OCI-LY7 (cell line): ENCODE results near the gene ART4. TPM values are rescaled to one million over a fixed set of nuclear protein-coding genes. Genes with fewer than 3 reads are reported as not detected.

ENCODE experiments used
- BruUV-seq: library from RNA; stranded (reverse); fragments of 400-500 nt; replicated peaks from 2 replicates; lab custom pipeline; 2021; lab: Mats Ljungman, UMichigan
- CTCF ChIA-PET: fragments of 300-600 bp; sonication (Branson Sonifier 250); formaldehyde crosslinking; loops from one replicate; lab custom pipeline; 2022; ENCODE audit warnings: antibody characterized with exemption; ENCODE audit not compliant: unreplicated experiment; lab: Charles Lee
- POLR2A ChIA-PET: fragments of 300-600 bp; sonication (Branson Sonifier 250); formaldehyde crosslinking; loops from one replicate; lab custom pipeline; 2022; ENCODE audit warnings: antibody characterized with exemption; lab: Charles Lee
- DNase-seq: peaks from one replicate; pipeline ENCODE4 v3.0.0-alpha.2; 2015; ENCODE audit warnings: low spot score
- H2AFZ ChIP-seq: fragments of 200-600 bp; sonication (generic), shearing (Covaris generic); 2 replicates; pipeline ENCODE4 v1.6.1; 2014; ENCODE audit warnings: mild to moderate bottlenecking, antibody characterized with exemption, low read length, moderate library complexity
- H3K27ac ChIP-seq: fragments of 200-600 bp; sonication (generic); 2 replicates; pipeline ENCODE4 v1.5.1; 2014; ENCODE audit warnings: mixed run types, low read depth, mild to moderate bottlenecking, moderate library complexity, low read length, inconsistent platforms; ENCODE audit not compliant: poor library complexity, severe bottlenecking
- H3K36me3 ChIP-seq: fragments of 200-600 bp; sonication (generic); 2 replicates; pipeline ENCODE4 v1.6.1; 2014; ENCODE audit warnings: mild to moderate bottlenecking, antibody characterized with exemption, low read length, moderate library complexity, mixed read lengths; ENCODE audit not compliant: insufficient read depth
- H3K4me1 ChIP-seq: fragments of 200-600 bp; sonication (generic); 2 replicates; pipeline ENCODE4 v1.5.1; 2014; ENCODE audit warnings: mild to moderate bottlenecking, low read length; ENCODE audit not compliant: insufficient read depth, poor library complexity, severe bottlenecking
- H3K4me2 ChIP-seq: fragments of 200-600 bp; sonication (generic); 2 replicates; pipeline ENCODE4 v1.6.1; 2014; ENCODE audit warnings: mild to moderate bottlenecking, low read length
- H3K4me3 ChIP-seq: fragments of 200-600 bp; sonication (generic); 2 replicates; pipeline ENCODE4 v1.5.1; 2014; ENCODE audit warnings: mild to moderate bottlenecking, low read depth, low read length; ENCODE audit not compliant: poor library complexity, severe bottlenecking
- H3K79me2 ChIP-seq: fragments of 200-600 bp; sonication (generic); 2 replicates; pipeline ENCODE4 v1.6.1; 2016; ENCODE audit warnings: low read depth, mild to moderate bottlenecking, low read length, moderate library complexity, mixed read lengths; ENCODE audit not compliant: insufficient read depth
- H3K9me2 ChIP-seq: fragments of 200-600 bp; sonication (generic); 2 replicates; pipeline ENCODE4 v1.6.1; 2016; ENCODE audit warnings: mild to moderate bottlenecking, low read length, mixed read lengths; ENCODE audit not compliant: insufficient read depth
- H3K9me3 ChIP-seq: fragments of 200-600 bp; sonication (generic); 2 replicates; pipeline ENCODE4 v1.6.1; 2014; ENCODE audit warnings: mild to moderate bottlenecking, mixed run types, low read length, mixed read lengths
- H4K20me1 ChIP-seq: fragments of 200-600 bp; sonication (generic); 2 replicates; pipeline ENCODE4 v1.6.1; 2014; ENCODE audit warnings: mild to moderate bottlenecking, antibody characterized with exemption, low read length, moderate library complexity, mixed read lengths; ENCODE audit not compliant: insufficient read depth
- EZH2phosphoT487 ChIP-seq: fragments of 200-600 bp; sonication (generic); IDR thresholded peaks from 2 replicates; pipeline ENCODE4 v1.6.1; 2018; ENCODE audit warnings: low read depth, borderline replicate concordance, mild to moderate bottlenecking, mixed run types, antibody characterized with exemption, low read length, moderate library complexity, mixed read lengths
- intact Hi-C: fragments of 100-400 bp; cut with micrococcal nuclease; formaldehyde crosslinking; loops from one replicate; pipeline ENCODE4 v1.10.0; 2022; ENCODE audit not compliant: unreplicated experiment
- total RNA-seq, 2 experiments: library from RNA; depleted of rRNA in 1 of 2; stranded (reverse); fragments of >200 nt in 1 of 2; shearing (Covaris generic) in 1 of 2; gene quantifications; 2 replicates each; pipeline ENCODE4 v1.2.3, GENCODE V29; 2014 to 2022
- TF ChIP-seq, protein P1 (sequence below): fragments of 200-600 bp; sonication (generic); conservative IDR thresholded peaks from 2 replicates; pipeline ENCODE4 v1.5.1; 2014; ENCODE audit warnings: mild to moderate bottlenecking, antibody characterized with exemption, low read length, moderate library complexity, mixed read lengths

Gene ART4
- total RNA-seq, 2 experiments from 2014 or later = not detected

DNA sequence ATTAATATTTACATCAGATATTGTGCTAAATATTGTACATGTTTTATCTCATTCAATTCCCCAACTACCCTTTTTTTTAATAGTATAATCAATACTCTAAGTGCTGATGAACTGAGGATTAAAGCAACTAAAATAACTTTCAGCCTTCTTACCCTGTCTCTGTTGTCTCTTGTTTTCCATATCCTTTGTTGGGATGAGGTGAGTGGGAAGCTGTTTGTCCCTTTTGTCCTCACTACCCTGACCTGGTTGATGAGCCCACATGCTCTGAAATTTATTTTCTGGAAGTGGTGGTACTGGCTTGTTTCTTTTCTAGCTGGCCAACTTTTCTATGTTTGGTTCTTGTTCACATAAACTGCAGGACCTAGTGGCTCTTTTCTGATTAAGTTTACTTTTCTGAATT, 9.6 kb upstream of the ART4 start:
- Histone ChIP-seq H3K9me2 (no peaks in the 10 kb centered on the region), H3K9me3 (peaks cover 6% of the 10 kb centered on the region; the same call in 1 of the 2 replicates), H3K4me3 (no peak overlapping the region), H3K36me3 (no peaks in the 10 kb centered on the region), H4K20me1 (no peaks in the 10 kb centered on the region), H3K4me2 (no peak overlapping the region), H2AFZ (no peak overlapping the region), H3K79me2 (no peaks in the 10 kb centered on the region), H3K27ac (no peak overlapping the region), H3K4me1 (peaks cover 22% of the 10 kb centered on the region)
- CTCF ChIA-PET = interaction anchor here (0.6 kb wide), 1 partner anchor 34 kb away, joined by 3 read pairs; no protein-coding TSS in a partner anchor
- intact Hi-C loops = no loop called here
- POLR2A ChIA-PET = interaction anchor here (0.6 to 3.0 kb wide), 6 partner anchors 34 to 463 kb away, joined by 3 to 13 read pairs (median 4); no protein-coding TSS in a partner anchor
- BruUV-seq = no TSS peak
- no peak for DNase-seq
- TF ChIP-seq, protein P1, sequence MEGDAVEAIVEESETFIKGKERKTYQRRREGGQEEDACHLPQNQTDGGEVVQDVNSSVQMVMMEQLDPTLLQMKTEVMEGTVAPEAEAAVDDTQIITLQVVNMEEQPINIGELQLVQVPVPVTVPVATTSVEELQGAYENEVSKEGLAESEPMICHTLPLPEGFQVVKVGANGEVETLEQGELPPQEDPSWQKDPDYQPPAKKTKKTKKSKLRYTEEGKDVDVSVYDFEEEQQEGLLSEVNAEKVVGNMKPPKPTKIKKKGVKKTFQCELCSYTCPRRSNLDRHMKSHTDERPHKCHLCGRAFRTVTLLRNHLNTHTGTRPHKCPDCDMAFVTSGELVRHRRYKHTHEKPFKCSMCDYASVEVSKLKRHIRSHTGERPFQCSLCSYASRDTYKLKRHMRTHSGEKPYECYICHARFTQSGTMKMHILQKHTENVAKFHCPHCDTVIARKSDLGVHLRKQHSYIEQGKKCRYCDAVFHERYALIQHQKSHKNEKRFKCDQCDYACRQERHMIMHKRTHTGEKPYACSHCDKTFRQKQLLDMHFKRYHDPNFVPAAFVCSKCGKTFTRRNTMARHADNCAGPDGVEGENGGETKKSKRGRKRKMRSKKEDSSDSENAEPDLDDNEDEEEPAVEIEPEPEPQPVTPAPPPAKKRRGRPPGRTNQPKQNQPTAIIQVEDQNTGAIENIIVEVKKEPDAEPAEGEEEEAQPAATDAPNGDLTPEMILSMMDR = no peak
- no peak for TF ChIP-seq EZH2phosphoT487

DNA sequence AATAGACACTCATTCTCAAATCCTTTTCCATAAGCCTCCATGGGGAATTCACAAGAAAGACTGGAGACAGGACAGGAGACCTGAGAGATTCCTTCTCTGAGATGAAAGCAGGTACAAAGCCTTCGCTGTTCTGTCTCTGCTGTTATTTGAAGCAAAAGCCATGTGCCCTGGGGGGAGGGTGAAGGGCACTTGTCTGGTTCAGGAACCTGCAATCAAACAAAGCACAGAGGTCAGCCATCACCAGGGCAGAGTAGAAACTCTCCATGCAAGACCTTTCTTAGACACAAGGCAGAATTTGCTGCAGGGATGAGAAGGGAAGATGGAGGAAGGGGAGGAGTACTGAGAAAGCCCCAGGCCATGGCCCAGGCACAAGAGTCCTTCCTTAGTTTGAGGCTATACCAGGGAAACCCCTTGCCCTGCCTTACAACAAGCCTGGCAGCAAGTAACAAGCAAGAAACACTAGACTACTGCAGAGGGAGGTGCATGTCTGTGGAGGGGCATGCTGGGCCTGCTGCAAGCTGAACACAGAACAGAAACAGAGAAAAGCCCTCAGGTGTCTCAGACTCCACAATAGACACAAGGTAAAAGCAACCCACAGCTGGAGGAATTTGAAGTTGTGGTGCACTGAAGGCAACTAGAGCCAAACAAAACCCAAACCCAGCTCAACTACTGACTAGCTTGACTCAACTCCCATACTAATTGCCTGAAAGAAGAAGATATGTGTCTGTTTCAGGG, 7.8 kb upstream of the ART4 start:
- no peaks in the 10 kb centered on the region; the same call in 1 of the 2 replicates for H3K9me3 ChIP-seq
- CTCF ChIA-PET = interaction anchor here (1.4 kb wide), 1 partner anchor 43 kb away, joined by 5 read pairs; no protein-coding TSS in a partner anchor
- H4K20me1 ChIP-seq = no peaks in the 10 kb centered on the region
- TF ChIP-seq, protein P1 = no peak
- no peak for TF ChIP-seq EZH2phosphoT487
- no peaks in the 10 kb centered on the region for H3K9me2 ChIP-seq
- H3K27ac ChIP-seq = no peak overlapping the region
- DNase-seq = no peak
- intact Hi-C loops = no loop called here
- H3K4me1 ChIP-seq = peaks cover 22% of the 10 kb centered on the region
- H2AFZ ChIP-seq = no peak overlapping the region
- no peaks in the 10 kb centered on the region for H3K79me2 ChIP-seq
- H3K4me3 ChIP-seq = no peak overlapping the region
- no peak overlapping the region for H3K4me2 ChIP-seq
- no TSS peak for BruUV-seq
- POLR2A ChIA-PET = interaction anchor here (0.7 to 1.1 kb wide), 6 partner anchors 12 to 274 kb away, joined by 3 to 6 read pairs (median 4); no protein-coding TSS in a partner anchor
- H3K36me3 ChIP-seq = no peaks in the 10 kb centered on the region

DNA sequence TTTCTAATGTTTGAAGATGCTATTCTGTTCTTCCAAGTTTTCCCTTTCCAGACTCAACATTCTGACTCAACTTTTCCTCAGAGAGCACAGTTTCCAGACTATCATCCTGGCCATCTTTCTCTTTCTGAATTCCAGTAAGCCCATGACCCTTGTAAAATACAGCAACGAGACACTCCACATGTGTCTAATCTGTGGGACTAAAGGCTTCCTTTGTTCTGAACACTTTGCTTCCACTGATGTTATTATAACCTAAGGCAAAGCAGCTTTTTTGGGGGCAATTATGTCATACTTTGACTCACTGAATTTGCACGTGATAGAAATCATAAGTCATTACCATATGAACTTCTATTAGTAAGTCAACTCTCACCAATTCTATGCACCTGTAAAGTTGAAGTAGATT, 6.3 kb upstream of the ART4 start:
- Histone ChIP-seq H3K4me1 (peaks cover 14% of the 10 kb centered on the region), H3K79me2 (no peaks in the 10 kb centered on the region), H3K36me3 (no peaks in the 10 kb centered on the region), H3K27ac (no peak overlapping the region), H4K20me1 (no peaks in the 10 kb centered on the region), H3K4me2 (no peak overlapping the region), H3K9me2 (no peaks in the 10 kb centered on the region), H2AFZ (no peak overlapping the region), H3K4me3 (no peak overlapping the region), H3K9me3 (no peaks in the 10 kb centered on the region)
- intact Hi-C loops = loop anchor here (5.0 kb wide), 1 partner anchor 418 kb away; no protein-coding TSS in a partner anchor
- ChIA-PET CTCF (no interaction called here), POLR2A (interaction anchor here (2.3 to 2.8 kb wide), 2 partner anchors 37 to 145 kb away, joined by 8 to 24 read pairs; no protein-coding TSS in a partner anchor)
- DNase-seq = no peak
- TF ChIP-seq EZH2phosphoT487 = no peak
- BruUV-seq = no TSS peak
